Heart right ventricle (tissue), 16 donors: ENCODE measurements around the gene TRABD. TPM values are rescaled to one million over a fixed set of nuclear protein-coding genes. Genes with fewer than 3 reads are reported as not detected.

ENCODE experiments used
- ATAC-seq, 8 donors: fragments of 200-7000 bp; cut with Tn5 transposase; one replicate each; pipeline ENCODE4 v1.9.1; 2020; ENCODE audit warnings: mild to moderate bottlenecking in 8 of 8, moderate library complexity in 8 of 8, moderate number of reproducible peaks in 1 of 8
- DNase-seq, 2 donors: peaks; one replicate each; pipeline ENCODE4 v3.0.0-alpha.2; 2020
- H3K27ac ChIP-seq, 10 donors: fragments of 200-600 bp; sonication (generic) in 2 of 10; one replicate each; pipeline versions ENCODE4 v1.5.0 to v1.8.0; 2020 to 2022; ENCODE audit warnings: mild to moderate bottlenecking in 3 of 10
- H3K27me3 ChIP-seq, 7 donors: fragments of 200-600 bp; one replicate each; pipeline ENCODE4 v1.8.0; 2021 to 2022; ENCODE audit warnings: mild to moderate bottlenecking in 2 of 7
- H3K36me3 ChIP-seq, 9 donors: fragments of 200-600 bp; sonication (generic) in 1 of 9; one replicate each; pipeline versions ENCODE4 v1.5.0 to v1.8.0; 2020 to 2022; ENCODE audit warnings: mild to moderate bottlenecking in 2 of 9
- H3K4me1 ChIP-seq, 9 donors: fragments of 200-600 bp; sonication (generic) in 1 of 9; one replicate each; pipeline versions ENCODE4 v1.5.0 to v1.8.0; 2020 to 2022; ENCODE audit warnings: mild to moderate bottlenecking in 4 of 9
- H3K4me3 ChIP-seq, 10 donors: fragments of 200-600 bp; sonication (generic) in 2 of 10; one replicate each; pipeline versions ENCODE4 v1.5.0 to v1.8.0; 2020 to 2022; ENCODE audit warnings: mild to moderate bottlenecking in 7 of 10, moderate library complexity in 2 of 10
- H3K9me3 ChIP-seq, 11 donors: fragments of 200-600 bp in 10 of 11; sonication (generic) in 2 of 11; one replicate each; pipeline versions ENCODE4 v1.5.0 to v1.8.0; 2013 to 2022; ENCODE audit warnings: mild to moderate bottlenecking in 2 of 11, control low read depth in 1 of 11, moderate library complexity in 1 of 11
- CTCF ChIP-seq, 9 donors: fragments of 200-600 bp; sonication (generic) in 2 of 9; IDR thresholded peaks; one replicate each; pipeline versions ENCODE4 v1.5.0 to v1.8.0; 2021 to 2022; ENCODE audit warnings: antibody characterized with exemption in 9 of 9, mild to moderate bottlenecking in 5 of 9, moderate library complexity in 1 of 9
- WGBS, 2 donors: extraction: QIAGEN DNeasy Blood & Tissue Kit; methylation state at CpG; one replicate each; pipeline ENCODE4 v1.1.7; 2013; ENCODE audit warnings: inconsistent platforms in 1 of 2; 5-methylcytosine and 5-hydroxymethylcytosine counted together
- intact Hi-C, 10 donors: fragments of 100-400 bp; cut with DNase I; formaldehyde crosslinking; loops; one replicate each; pipeline versions ENCODE4 v1.11.1 to v1.14.2; 2022
- polyA plus RNA-seq, 2 donors: library from polyadenylated mRNA; stranded (reverse); fragments of 200-250 nt; gene quantifications; one replicate each; pipeline ENCODE4 v1.2.3, GENCODE V29; 2013
- total RNA-seq, 10 donors: library from RNA; stranded (reverse); fragmentation: NEBNext Ultra II Directional in 3 of 10; extraction: Animal tissue kit (Norgen Biotek cat#: 25700) in 3 of 10; gene quantifications; one replicate each; pipeline versions ENCODE4 v1.2.1 to v1.2.4, GENCODE V29; 2021 to 2023
- donor health status: Arrhythmogenic right ventricular cardiomyopathy.
- donor health status: ischemic (EF 13 %, LVEDD 7.1; RV severe dilation, severe dysfunction).
- donor health status: healthy with polysubstance abuse.
- donor health status: DM: no; HTN: yes; CAD: no.
- donor health status: DM: no; HTN: no; CAD: no.
- donor health status: ischemic (EF 25% LVEDD 6.9; RV normal size, moderate dysfunction).
- donor health status: ischemic (EF 25% LVEDD 5.7; RV mildly dilated, moderate dysfunction).
- donor health status: healthy.
- donor health status: DM: yes; HTN: yes; CAD: no.
- donor health status: Ischemic cardiomyopathy.
- donor health status: ischemic (EF 35%, LVEDD 5.7; RV mildly dilated, moderate dysfunction).
- donor health status: nonischemic (EF 11% LVEDD 7.7; RV severe dilation, severe dysfunction).
- donor health status: DM: yes; HTN: yes; CAD: no.
- donor health status: PGD.
- donor health status: ischemic (EF 29% LVEDD 5.4; RV normal size, mild dysfunction).
- donor health status: nonischemic (EF 23%, LVEDD 6.1; RV moderate dilation, normal function).

TRABD gene
- total and polyA plus RNA-seq, 12 donors: 13.6 to 40.8 (median 19.0) TPM

- no peak for DNase-seq
- Histone ChIP-seq H3K36me3 (peaks cover 0 to 50% (median 8%) of the 10 kb centered on the region in 9 donors), H3K27me3 (no peaks in the 10 kb centered on the region), H3K4me3 (peak overlapping the region; percentile 68 to 100 (median 77)), H3K9me3 (no peaks in the 10 kb centered on the region), H3K4me1 (peaks cover 34 to 60% (median 47%) of the 10 kb centered on the region in 9 donors), H3K27ac (peak overlapping the region; percentile 28 to 96 (median 86))
- intact Hi-C loops: loop anchor here in 5 of 10 donors (2.0 to 10.0 kb wide), 4 partner anchors 99 to 378 kb away; partner anchors contain the start of genes LMF2 (in 4 of the 5), NCAPH2 (in 4 of the 5), PPP6R2 (in 2 of the 5) and SCO2 (in 1 of the 5)
- TF ChIP-seq CTCF (IDR thresholded peaks at IDR 0.05): no peak
- WGBS, 2 donors: 18 to 20% methylated on average over 27 of the region's 27 CpGs
- ATAC-seq: peak in 1 of 8 donors; percentile 2
Measured at GRCh38 chr22:50243685-50244419, 58.1 kb downstream of the TRABD start.

GRCh38 chr22:50244420-50245213, 58.9 kb downstream of the TRABD start, which contains the start of gene TUBGCP6:
Gene TUBGCP6 (minus strand): TSS chr22:50245023. CDS start chr22:50244459, 564 bp downstream.
- peaks cover 34 to 65% (median 51%) of the 10 kb centered on the region in 9 donors for H3K4me1 ChIP-seq
- peak within 1 kb of the TSS; percentile 68 to 100 (median 77) for H3K4me3 ChIP-seq
- WGBS, 2 donors: 0 to 1% methylated on average over 76 of the region's 76 CpGs
- no peaks in the 10 kb centered on the region for H3K27me3 ChIP-seq
- H3K9me3 ChIP-seq: no peaks in the 10 kb centered on the region
- intact Hi-C loops: loop anchor here in 5 of 10 donors (2.0 to 10.0 kb wide), 4 partner anchors 98 to 378 kb away; partner anchors contain the start of genes LMF2 (in 4 of the 5), NCAPH2 (in 4 of the 5), PPP6R2 (in 2 of the 5) and SCO2 (in 1 of the 5)
- H3K27ac ChIP-seq: peak within 1 kb of the TSS; percentile 28 to 96 (median 86)
- TF ChIP-seq CTCF (IDR thresholded peaks at IDR 0.05): peak in 3 of 9 donors; percentile 40 to 41 (median 40)
- DNase-seq (peak; percentile 95), ATAC-seq (peak; percentile 90 to 96 (median 94))
- H3K36me3 ChIP-seq: peaks cover 0 to 42% (median 8%) of the 10 kb centered on the region in 9 donors

- H3K4me1 ChIP-seq: peaks cover 41 to 73% (median 59%) of the 10 kb centered on the region in 9 donors
- H3K27me3 ChIP-seq: no peaks in the 10 kb centered on the region
- WGBS, 2 donors: 13 to 14% methylated on average over 44 to 53 of the region's 53 CpGs
- H3K4me3 ChIP-seq: peak overlapping the region; percentile 68 to 100 (median 77)
- H3K9me3 ChIP-seq: no peaks in the 10 kb centered on the region
- intact Hi-C loops: loop anchor here in 5 of 10 donors (2.0 to 10.0 kb wide), 3 partner anchors 97 to 279 kb away; partner anchors contain the start of genes LMF2 (in 4 of the 5), NCAPH2 (in 4 of the 5), PPP6R2 (in 2 of the 5) and SCO2 (in 1 of the 5)
- DNase-seq (no peak), ATAC-seq (peak in 7 of 8 donors; percentile 20 to 59 (median 38))
- TF ChIP-seq CTCF (IDR thresholded peaks at IDR 0.05): no peak
- H3K27ac ChIP-seq: peak overlapping the region in 9 of 10 donors; percentile 79 to 96 (median 86)
- H3K36me3 ChIP-seq: peaks cover 0 to 34% (median 1%) of the 10 kb centered on the region in 9 donors
Measured at GRCh38 chr22:50245214-50246072, 59.7 kb downstream of the TRABD start.
